HG03342 (cell line): ENCODE results near the gene CENPT.

Experiments
- ATAC-seq: cut with Tn5 transposase; IDR thresholded peaks from one replicate; pipeline ENCODE4 v1.9.1; 2021; ENCODE audit warnings: mild to moderate bottlenecking, moderate library complexity; ENCODE audit not compliant: unreplicated experiment

Gene CENPT

DNA sequence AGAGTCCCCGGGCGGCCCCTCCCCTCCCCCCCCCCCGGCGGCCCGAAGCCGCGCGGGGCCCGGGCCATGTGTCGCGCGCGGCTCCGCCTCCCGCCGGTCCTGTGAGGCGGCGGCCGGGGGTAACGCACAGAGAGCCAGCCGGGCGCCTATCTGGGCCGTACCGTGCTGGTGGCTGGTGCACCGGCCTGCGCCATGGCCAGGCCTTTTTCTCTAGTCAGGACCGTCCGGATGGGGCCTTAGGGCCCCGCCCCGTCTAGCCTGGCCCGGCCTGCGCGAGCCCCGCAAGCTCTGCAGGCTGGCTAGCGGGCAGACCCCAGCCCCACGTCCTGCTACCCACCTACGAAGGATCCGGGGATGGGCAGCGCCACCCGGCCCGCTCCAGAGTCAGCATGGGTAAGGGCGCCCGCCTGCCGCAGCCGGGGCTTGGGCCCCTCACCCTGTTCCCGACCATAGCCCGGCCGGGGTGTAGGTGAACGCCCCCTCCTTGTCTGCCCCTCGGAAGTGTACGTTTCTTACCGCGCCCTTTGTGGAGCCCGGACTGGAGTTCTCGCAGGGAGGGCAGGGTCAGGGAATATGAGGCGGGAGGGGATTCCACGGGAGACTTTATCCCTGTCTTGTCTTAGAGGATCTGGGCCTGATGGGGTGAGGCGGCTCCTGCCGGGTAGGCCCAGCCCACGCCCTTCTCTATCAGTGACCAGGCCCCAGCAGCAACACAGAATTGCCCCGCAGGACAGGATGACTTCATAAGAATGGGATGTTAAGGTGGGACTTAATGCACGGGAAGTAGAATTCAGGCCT is at the start of gene CENPT:
CENPT (minus strand) TSS at position 630 of the 798 bp plus-strand sequence. CDS start 13,834 bp downstream, outside the sequence.
- peak; percentile 44 for ATAC-seq

GRCh38 chr16:67897231-67897630 is 49.7 kb upstream of the CENPT start:
- ATAC-seq, result no peak

GRCh38 chr16:67893743-67894399 is 46.4 kb upstream of the CENPT start:
- no peak for ATAC-seq

GRCh38 chr16:67892899-67893742 is 45.6 kb upstream of the CENPT start, which contains the start of gene PSKH1:
TSS of gene PSKH1 (plus strand) at chr16:67893254. CDS start at chr16:67908750, 15,496 bp downstream.
- ATAC-seq, result peak; percentile 89

DNA sequence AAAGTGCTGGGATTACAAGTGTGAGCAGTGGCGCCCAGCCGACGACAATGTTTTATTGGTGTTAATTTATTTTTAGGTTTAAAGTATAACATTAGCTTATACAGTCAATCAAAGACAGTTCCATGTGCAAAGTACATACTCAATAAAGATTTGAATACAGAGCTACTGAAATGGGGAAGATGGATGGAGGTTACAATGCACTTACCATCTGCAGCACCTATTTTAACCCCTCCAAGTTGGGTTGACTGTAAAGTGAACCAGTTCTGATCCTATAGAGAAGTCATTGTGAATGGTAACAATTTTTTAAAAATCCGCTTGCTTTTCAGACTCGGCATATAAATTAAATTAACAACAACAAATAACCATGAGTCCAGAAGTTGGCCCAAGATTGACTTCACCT is 44.9 kb upstream of the CENPT start:
- no peak for ATAC-seq

- no peak for ATAC-seq
Measured at GRCh38 chr16:67888331-67888730, 40.8 kb upstream of the CENPT start.

- ATAC-seq, result no peak
Measured at GRCh38 chr16:67886387-67886786, 38.9 kb upstream of the CENPT start.

GRCh38 chr16:67885976-67886375 is 38.5 kb upstream of the CENPT start:
- no peak for ATAC-seq

DNA sequence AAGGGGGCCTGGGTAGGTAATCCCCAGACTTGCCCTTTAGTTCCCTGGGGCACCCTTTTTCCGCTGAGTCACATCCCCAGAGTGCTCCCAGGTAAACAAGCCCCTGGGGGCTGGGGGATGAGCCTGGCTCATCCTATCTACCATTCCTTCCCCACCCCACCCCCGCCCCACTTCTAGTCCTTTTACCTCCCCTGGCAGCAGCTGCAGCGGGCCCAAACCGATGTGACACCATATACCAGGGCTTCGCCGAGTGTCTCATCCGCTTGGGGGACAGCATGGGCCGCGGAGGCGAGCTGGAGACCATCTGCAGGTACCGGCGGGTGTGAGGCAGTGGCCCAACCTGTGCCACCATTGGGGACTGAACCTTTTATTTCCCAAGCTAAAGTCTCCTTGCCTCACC is 38.1 kb upstream of the CENPT start:
- no peak for ATAC-seq

GRCh38 chr16:67884684-67885083 is 37.2 kb upstream of the CENPT start, which contains the start of gene NRN1L:
TSS of gene NRN1L (plus strand) at chr16:67884885. CDS start at chr16:67884904, 19 bp downstream.
- ATAC-seq, result no peak

DNA sequence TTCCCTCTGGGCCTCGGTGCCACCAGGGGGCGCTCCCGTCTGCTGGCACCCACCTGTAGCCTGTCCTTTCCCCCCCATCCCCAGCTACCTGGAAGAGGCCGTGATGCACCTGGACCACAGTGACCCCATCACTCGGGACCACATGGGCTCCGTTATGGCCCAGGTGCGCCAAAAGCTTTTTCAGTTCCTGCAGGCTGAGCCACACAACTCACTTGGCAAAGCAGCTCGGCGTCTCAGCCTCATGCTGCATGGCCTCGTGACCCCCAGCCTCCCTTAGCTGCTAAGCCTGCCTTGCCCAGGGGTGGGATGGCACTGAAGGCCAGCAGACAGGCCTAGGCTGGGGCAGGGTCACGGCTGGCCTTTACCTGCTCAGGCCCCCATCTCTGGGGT is 36.4 kb upstream of the CENPT start:
- no peak for ATAC-seq

DNA sequence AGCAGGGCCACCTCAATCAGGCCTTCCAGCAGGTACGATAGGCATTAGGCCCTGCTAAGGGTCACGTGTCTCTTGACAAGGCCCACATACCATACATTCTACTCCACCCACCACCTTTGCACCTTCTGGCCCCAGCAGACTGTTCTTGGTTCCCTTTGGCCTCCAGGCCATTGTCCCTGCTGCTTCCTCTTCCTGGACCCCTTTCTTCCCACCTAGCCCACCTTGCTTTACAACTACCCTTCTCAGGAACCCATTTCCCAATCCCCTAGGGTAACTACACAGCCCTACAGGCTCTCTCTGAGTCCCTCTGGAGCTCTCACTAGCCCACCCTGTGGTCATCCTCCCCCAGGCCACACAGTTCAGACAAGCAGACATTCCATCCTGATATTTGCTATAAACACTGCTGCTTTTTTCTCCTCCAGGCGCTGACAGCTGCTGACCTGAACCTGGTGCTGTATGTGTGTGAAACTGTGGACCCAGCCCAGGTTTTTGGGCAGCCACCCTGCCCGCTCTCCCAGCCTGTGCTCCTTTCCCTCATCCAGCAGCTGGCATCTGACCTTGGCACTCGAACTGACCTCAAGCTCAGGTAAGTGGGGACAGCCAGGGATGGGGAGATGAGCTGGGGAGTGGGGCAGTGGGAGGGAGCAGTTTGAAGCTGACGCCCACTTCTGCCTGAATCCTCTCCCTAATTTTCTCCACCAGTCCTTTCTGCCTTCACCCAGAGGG is 35.8 kb upstream of the CENPT start:
- ATAC-seq, result no peak

- ATAC-seq, result no peak
Measured at GRCh38 chr16:67882374-67883145, 35.1 kb upstream of the CENPT start.

GRCh38 chr16:67881621-67882161 is 34.2 kb upstream of the CENPT start:
- ATAC-seq, result no peak

- ATAC-seq, result no peak
Measured at GRCh38 chr16:67880584-67880983, 33.1 kb upstream of the CENPT start.

DNA sequence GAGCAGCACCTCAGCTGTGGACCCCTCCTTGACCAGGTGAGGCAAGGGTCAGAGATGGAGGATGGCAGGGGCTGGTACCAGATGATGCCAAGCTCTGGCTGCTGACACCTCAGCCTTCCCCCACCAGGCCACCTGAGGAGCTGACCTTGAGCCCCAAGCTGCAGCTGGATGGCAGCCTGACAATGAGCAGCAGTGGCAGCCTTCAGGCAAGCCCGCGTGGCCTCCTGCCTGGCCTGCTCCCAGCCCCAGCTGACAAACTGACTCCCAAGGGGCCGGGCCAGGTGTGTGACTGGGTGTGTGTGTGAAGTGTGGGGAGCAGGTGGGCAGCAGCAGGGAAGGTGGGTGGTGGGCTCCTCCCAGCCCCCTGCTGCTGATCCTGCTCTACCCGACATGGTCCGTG is 32.4 kb upstream of the CENPT start:
- no peak for ATAC-seq

DNA sequence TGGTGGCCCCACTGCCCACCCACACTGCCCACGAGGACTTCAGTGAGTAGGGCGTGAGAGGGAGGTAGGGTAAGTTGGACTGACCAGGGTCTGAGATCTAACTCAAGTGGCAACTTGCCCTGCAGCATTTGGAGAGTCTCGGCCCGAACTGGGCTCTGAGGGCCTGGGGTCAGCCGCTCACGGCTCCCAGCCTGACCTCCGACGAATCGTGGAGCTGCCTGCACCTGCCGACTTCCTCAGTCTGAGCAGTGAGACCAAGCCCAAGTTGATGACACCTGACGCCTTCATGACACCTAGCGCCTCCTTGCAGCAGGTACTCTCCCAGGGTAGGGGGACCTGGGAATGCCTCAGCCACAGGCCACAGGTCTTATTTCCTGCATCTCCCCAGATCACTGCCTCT is 32.0 kb upstream of the CENPT start:
- ATAC-seq, result no peak

- ATAC-seq, result no peak
Measured at GRCh38 chr16:67878846-67879245, 31.4 kb upstream of the CENPT start.

DNA sequence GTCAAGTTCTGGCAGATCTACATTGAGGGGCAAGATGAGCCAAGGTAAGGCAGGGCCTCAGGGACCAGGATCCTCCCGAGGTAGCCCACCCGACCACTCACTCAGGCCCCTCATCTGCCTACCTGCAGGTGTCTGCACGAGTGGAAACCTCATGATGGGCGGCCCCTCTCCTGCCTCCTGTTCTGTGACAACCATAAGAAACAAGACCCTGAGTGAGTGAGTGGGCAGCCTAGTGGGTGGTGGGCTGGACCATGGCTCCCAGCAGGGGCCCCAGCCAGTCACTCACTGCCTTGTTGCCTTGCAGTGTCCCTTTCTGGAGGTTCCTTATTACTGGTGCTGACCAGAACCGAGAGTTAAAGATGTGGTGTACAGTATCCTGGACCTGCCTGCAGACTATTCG is 30.7 kb upstream of the CENPT start:
- ATAC-seq, result no peak

- no peak for ATAC-seq
Measured at GRCh38 chr16:67877064-67877463, 29.6 kb upstream of the CENPT start.
